GM10266 (cell line): ENCODE results near the gene ST6GALNAC2.
"Not testable (repeated sequence)": the region's sequence is repeated elsewhere in the genome, so short reads cannot be mapped to it uniquely, and the experiment has no call there.

Source experiments
- DNase-seq: peaks from one replicate; pipeline ENCODE4 v3.0.0; 2012; ENCODE audit errors: extremely low spot score
- CTCF ChIP-seq: IDR thresholded peaks from 2 replicates; pipeline ENCODE4 v1.5.1; 2012; ENCODE audit warnings: mild to moderate bottlenecking, low read depth; ENCODE audit not compliant: control insufficient read depth, insufficient read depth; ENCODE audit errors: missing control alignments

Gene ST6GALNAC2

GRCh38 chr17:76536511-76537287 is 49.0 kb downstream of the ST6GALNAC2 start:
- no peak for TF ChIP-seq CTCF
- DNase-seq = no peak

- no peak for DNase-seq
- no peak for TF ChIP-seq CTCF
Measured at GRCh38 chr17:76535788-76536510, 49.7 kb downstream of the ST6GALNAC2 start.

GRCh38 chr17:76534831-76535732 is 50.6 kb downstream of the ST6GALNAC2 start:
- no peak for TF ChIP-seq CTCF
- no peak for DNase-seq

GRCh38 chr17:76533640-76534359 is 51.9 kb downstream of the ST6GALNAC2 start:
- not testable (repeated sequence) for DNase-seq

GRCh38 chr17:76532072-76532651 is 53.5 kb downstream of the ST6GALNAC2 start:
- no peak for TF ChIP-seq CTCF
- no peak for DNase-seq

GRCh38 chr17:76531486-76532038 is 54.1 kb downstream of the ST6GALNAC2 start:
- DNase-seq = no peak
- TF ChIP-seq CTCF = no peak
